Mucosa of descending colon (tissue), 3 donors: ENCODE measurements around the gene TFCP2. TPM values are rescaled to one million over a fixed set of nuclear protein-coding genes. Genes with fewer than 3 reads are reported as not detected.

Source experiments
- ATAC-seq: fragments of 200-7000 bp; cut with Tn5 transposase; one replicate; pipeline ENCODE4 v1.9.1; 2020; ENCODE audit warnings: mild to moderate bottlenecking, moderate library complexity
- DNase-seq, 3 donors: peaks; one replicate each; pipeline ENCODE4 v3.0.0-alpha.2; 2020
- H3K36me3 ChIP-seq: fragments of 200-600 bp; one replicate; pipeline ENCODE4 v1.8.0; 2021; ENCODE audit warnings: low read depth, mild to moderate bottlenecking
- H3K4me1 ChIP-seq: fragments of 200-600 bp; one replicate; pipeline ENCODE4 v1.8.0; 2021; ENCODE audit warnings: low read depth, mild to moderate bottlenecking
- H3K4me3 ChIP-seq: fragments of 200-600 bp; one replicate; pipeline ENCODE4 v1.8.0; 2021; ENCODE audit warnings: mild to moderate bottlenecking
- H3K9me3 ChIP-seq: fragments of 200-600 bp; one replicate; pipeline ENCODE4 v1.8.0; 2021; ENCODE audit warnings: mild to moderate bottlenecking
- CTCF ChIP-seq: fragments of 200-600 bp; IDR thresholded peaks from one replicate; pipeline ENCODE4 v1.8.0; 2022; ENCODE audit warnings: antibody characterized with exemption, mild to moderate bottlenecking
- intact Hi-C, 2 donors: fragments of 100-400 bp; cut with DNase I in 1 of 2; cut with micrococcal nuclease in 1 of 2; formaldehyde crosslinking; loops; one replicate each; pipeline versions ENCODE4 v1.11.0 to v1.11.1; 2022; cut with DNase I, micrococcal nuclease
- total RNA-seq, 3 donors: library from RNA; stranded (reverse); fragmentation: NEBNext Ultra II Directional in 2 of 3; extraction: Animal tissue kit (Norgen Biotek cat#: 25700) in 2 of 3; gene quantifications; one replicate each; pipeline versions ENCODE4 v1.2.1 to v1.2.4, GENCODE V29; 2021 to 2023
- donor health status: DM: no; HTN: no; CAD: no; lungs with moderate emphysema.
- donor health status: DM: no; HTN: no; CAD: no.
- donor health status: DM: no; HTN: yes; CAD: no.

The TFCP2 gene
- total RNA-seq, 3 donors from 2014 or later = 28.3 to 31.4 (median 28.4) TPM

GRCh38 chr12:51103977-51104376 lies 69.0 kb downstream of the TFCP2 start:
- no peak overlapping the region for H3K4me3 ChIP-seq
- no peak for ATAC-seq
- DNase-seq = no peak
- no peaks in the 10 kb centered on the region for H3K4me1 ChIP-seq
- intact Hi-C loops = no loop called here
- H3K9me3 ChIP-seq = no peaks in the 10 kb centered on the region
- no peak for TF ChIP-seq CTCF
- peaks cover 5% of the 10 kb centered on the region for H3K36me3 ChIP-seq

- H3K4me3 ChIP-seq = no peak overlapping the region
- no peak for TF ChIP-seq CTCF
- no peaks in the 10 kb centered on the region for H3K4me1 ChIP-seq
- peaks cover 10% of the 10 kb centered on the region for H3K36me3 ChIP-seq
- no peak for ATAC-seq
- intact Hi-C loops = no loop called here
- DNase-seq = no peak
- no peaks in the 10 kb centered on the region for H3K9me3 ChIP-seq
Observed at GRCh38 chr12:51098611-51099010, 74.3 kb downstream of the TFCP2 start.

- H3K9me3 ChIP-seq = no peaks in the 10 kb centered on the region
- TF ChIP-seq CTCF = no peak
- H3K36me3 ChIP-seq = peaks cover 5% of the 10 kb centered on the region
- DNase-seq (peak in 2 of 3 donors; percentile 25 to 36), ATAC-seq (peak; percentile 90)
- H3K4me1 ChIP-seq = peaks cover 6% of the 10 kb centered on the region
- no peak overlapping the region for H3K4me3 ChIP-seq
- intact Hi-C loops = no loop called here
Observed at GRCh38 chr12:51090705-51091229, 82.2 kb downstream of the TFCP2 start.

- Histone ChIP-seq H3K9me3 (no peaks in the 10 kb centered on the region), H3K36me3 (no peaks in the 10 kb centered on the region), H3K4me3 (no peak overlapping the region), H3K4me1 (peaks cover 6% of the 10 kb centered on the region)
- ATAC-seq (no peak), DNase-seq (no peak)
- no peak for TF ChIP-seq CTCF
- intact Hi-C loops = no loop called here
Observed at GRCh38 chr12:51087818-51088217, 85.1 kb downstream of the TFCP2 start.

GRCh38 chr12:51086933-51087332 lies 86.0 kb downstream of the TFCP2 start:
- ATAC-seq = no peak
- H3K9me3 ChIP-seq = no peaks in the 10 kb centered on the region
- H3K36me3 ChIP-seq = no peaks in the 10 kb centered on the region
- intact Hi-C loops = no loop called here
- no peak overlapping the region for H3K4me3 ChIP-seq
- TF ChIP-seq CTCF = no peak
- H3K4me1 ChIP-seq = peaks cover 10% of the 10 kb centered on the region
- no peak for DNase-seq

GRCh38 chr12:51085757-51086156 lies 87.2 kb downstream of the TFCP2 start:
- peaks cover 13% of the 10 kb centered on the region for H3K4me1 ChIP-seq
- no peak for ATAC-seq
- no peaks in the 10 kb centered on the region for H3K36me3 ChIP-seq
- H3K9me3 ChIP-seq = no peaks in the 10 kb centered on the region
- no peak for DNase-seq
- H3K4me3 ChIP-seq = no peak overlapping the region
- no peak for TF ChIP-seq CTCF
- intact Hi-C loops = no loop called here
